SIG-M5 treated with dmso at 0.1 percent for 504 hours (cell line): ENCODE data around the gene SCAND1.

Experiments used
- DNase-seq: peaks from one replicate; lab custom pipeline; 2025; ENCODE audit not compliant: unreplicated experiment; lab: John Stamatoyannopoulos, UW

Gene SCAND1

DNA sequence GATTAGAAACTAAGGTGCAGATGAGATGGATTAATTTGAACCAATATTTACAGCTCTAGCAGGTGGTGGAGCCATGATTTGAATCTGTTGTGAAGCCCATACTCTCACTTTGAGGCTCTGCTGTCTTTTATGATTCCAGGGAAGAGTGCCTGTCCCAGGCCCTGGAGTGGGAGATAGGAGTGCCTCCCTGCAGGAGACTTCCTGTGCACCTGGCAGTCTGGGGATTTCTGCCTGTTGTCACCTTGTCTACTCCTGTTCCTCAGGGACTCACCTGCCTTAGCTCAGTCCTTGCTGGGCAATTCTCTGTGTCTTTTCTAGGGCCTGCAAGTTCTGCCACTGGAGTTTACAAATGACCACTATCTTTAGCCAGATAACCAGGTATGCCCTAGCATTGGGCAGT is 46.3 kb downstream of the SCAND1 start:
- no peak for DNase-seq

DNA sequence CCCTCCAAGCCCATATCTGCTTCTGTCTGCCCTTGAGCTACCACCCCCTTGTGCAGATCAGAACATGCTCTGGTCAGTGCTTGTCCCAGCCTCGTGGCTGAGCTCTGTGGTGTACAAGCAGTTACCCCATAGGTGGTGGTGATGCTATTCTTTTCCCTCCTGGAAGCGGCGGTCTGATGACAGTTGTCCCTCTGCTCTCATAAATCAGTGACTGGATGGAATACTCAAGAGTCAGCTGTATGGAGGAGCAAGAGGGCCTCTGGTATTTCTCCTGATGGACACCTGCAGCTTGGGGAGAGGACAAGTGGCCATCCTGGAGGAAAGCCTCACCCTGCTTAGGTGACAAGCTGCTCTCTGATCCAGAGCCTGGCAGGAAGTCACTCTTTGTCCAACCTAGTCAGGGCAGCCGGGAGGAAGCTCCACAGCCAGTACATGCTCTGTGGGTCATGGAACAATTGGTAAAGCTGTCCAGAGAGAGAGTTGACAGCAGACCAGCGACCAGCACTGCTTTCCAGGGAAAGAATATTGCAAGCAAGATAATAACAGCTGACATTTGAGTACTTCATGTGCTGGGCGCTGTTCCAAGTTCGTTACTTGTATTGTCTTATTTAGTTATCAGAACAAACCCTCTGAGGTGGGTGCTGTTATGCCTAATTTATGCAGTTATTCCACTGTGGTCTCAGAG is 47.1 kb downstream of the SCAND1 start:
- no peak for DNase-seq

DNA sequence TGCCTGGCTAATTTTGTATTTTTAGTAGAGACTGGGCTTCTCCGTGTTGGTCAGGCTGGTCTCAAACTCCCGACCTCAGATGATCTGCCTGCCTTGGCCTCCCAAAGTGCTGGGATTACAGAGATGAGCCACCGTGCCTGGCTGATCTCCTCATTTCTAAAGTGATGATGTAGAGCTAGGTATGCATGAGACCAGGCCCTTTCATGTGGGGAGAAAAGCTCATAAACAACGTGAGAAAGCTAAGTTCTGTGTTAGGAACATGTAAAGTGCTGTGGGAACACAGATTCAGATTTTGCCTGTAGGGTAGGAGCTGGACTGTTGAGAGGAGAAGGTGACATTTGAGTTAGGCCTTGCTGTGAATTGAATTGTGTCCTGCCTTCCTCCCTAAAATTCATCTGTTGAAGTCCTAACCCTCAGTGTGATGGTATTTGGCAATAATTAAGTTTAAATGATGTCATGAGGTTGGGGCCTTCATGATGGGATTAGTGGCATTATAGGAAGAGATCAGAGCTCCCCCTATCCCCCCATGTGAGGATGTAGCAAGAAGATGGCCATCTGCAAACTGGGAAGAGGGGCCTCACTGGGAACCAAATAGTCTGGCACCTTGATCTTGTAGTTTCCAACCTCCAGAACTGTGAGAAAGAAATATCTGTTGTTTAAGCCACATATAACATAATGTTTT is 49.2 kb downstream of the SCAND1 start:
- no peak for DNase-seq

DNA sequence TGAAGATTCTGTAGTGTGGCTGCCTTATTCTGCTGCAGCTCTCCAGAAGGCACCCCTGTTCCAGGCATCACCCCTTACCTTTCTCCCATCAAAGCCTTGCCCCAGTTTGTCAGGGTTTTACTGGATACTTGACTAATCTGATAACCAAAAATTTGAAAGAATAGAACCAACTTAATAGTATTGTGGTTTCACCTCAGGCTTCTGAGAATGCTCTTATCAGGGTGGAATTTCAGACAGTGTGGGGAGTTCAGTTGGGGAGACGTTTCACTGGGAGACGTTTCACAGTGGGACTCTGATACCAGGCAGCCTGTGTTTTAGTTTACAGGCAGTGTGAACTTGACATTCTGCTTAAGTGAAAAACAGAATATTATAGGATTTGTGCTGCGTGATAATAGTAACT is 50.5 kb downstream of the SCAND1 start:
- DNase-seq, result no peak
